ACC112 (cell line): Measurements from ENCODE around the gene GNB3.
A peak's percentile ranks its signal among the peaks of the same experiment; 100 is the strongest.

Source experiments
- H2AFZ ChIP-seq: fragments of 200-600 bp; sonication (generic); one replicate; pipeline ENCODE4 v1.6.0; 2017; ENCODE audit warnings: antibody characterized with exemption, low read length; ENCODE audit not compliant: unreplicated experiment
- H3K27ac ChIP-seq: fragments of 200-600 bp; sonication (generic); 2 replicates; pipeline ENCODE4 v1.5.1; 2014; ENCODE audit warnings: low read depth, mild to moderate bottlenecking, antibody characterized with exemption, low read length, moderate library complexity
- H3K27me3 ChIP-seq: fragments of 200-600 bp; sonication (generic); 2 replicates; pipeline ENCODE4 v1.6.1; 2014; ENCODE audit warnings: mild to moderate bottlenecking, antibody characterized with exemption, low read length, moderate library complexity, mixed read lengths; ENCODE audit not compliant: insufficient read depth
- H3K36me3 ChIP-seq: fragments of 200-600 bp; sonication (generic); 2 replicates; pipeline ENCODE4 v1.6.1; 2016; ENCODE audit warnings: mild to moderate bottlenecking, antibody characterized with exemption, low read length, moderate library complexity, mixed read lengths; ENCODE audit not compliant: insufficient read depth
- H3K4me1 ChIP-seq: fragments of 200-600 bp; sonication (generic); one replicate; pipeline ENCODE4 v1.6.1; 2016; ENCODE audit warnings: low read length, mixed read lengths; ENCODE audit not compliant: insufficient read depth, unreplicated experiment, control insufficient read depth
- H3K4me3 ChIP-seq: fragments of 200-600 bp; sonication (generic); 2 replicates; pipeline ENCODE4 v1.5.1; 2014; ENCODE audit warnings: mild to moderate bottlenecking, low read depth, low read length
- H3K79me2 ChIP-seq: fragments of 200-600 bp; sonication (generic); one replicate; pipeline ENCODE4 v1.6.0; 2016; ENCODE audit warnings: low read length; ENCODE audit not compliant: control insufficient read depth, unreplicated experiment, insufficient read depth

The GNB3 gene

DNA sequence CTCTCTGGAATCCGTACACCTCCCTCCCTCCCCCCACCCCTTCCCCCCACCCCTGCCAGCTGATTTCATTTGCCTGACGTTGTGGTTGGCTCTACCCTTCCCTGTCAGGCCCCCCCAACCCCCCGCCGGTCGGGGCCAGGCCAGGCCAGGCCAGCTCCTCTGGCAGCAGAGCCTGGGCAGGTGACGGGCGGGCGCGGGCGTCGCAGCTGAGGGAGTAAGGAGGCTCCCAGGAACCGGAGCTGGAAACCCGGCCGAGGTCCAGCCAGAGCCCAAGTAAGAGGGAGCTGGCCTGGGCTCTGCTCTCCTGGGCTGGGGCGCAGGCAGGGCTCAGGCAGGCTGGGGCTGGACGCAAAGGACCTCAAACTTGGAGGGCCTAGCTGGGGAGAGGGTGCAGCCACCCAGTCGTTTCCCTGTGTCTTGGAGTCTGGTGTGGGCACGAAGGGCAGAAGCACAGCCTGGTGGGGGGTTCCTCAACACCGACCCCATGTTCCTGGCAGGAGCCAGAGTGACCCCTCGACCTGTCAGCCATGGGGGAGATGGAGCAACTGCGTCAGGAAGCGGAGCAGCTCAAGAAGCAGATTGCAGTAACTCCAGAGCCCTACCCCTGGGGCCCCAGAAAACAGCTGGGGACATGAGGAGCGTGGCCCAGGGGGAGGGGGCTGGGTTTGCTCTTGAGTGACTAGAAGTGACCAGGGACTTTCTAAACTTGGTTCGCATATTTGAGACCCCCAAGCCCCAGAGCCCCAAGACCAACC lies at the start of gene GNB3:
Gene GNB3 (plus strand): TSS at position 165 of the 755 bp plus-strand sequence. CDS start 363 bp downstream, at position 528.
- H3K4me3 ChIP-seq: no peak within 1 kb of the TSS
- peaks cover 9% of the 10 kb centered on the region for H3K36me3 ChIP-seq
- no peak within 1 kb of the TSS for H3K27ac ChIP-seq
- no peak within 1 kb of the TSS for H2AFZ ChIP-seq
- no peaks in the 10 kb centered on the region for H3K79me2 ChIP-seq
- H3K4me1 ChIP-seq: no peaks in the 10 kb centered on the region
- H3K27me3 ChIP-seq: no peaks in the 10 kb centered on the region

DNA sequence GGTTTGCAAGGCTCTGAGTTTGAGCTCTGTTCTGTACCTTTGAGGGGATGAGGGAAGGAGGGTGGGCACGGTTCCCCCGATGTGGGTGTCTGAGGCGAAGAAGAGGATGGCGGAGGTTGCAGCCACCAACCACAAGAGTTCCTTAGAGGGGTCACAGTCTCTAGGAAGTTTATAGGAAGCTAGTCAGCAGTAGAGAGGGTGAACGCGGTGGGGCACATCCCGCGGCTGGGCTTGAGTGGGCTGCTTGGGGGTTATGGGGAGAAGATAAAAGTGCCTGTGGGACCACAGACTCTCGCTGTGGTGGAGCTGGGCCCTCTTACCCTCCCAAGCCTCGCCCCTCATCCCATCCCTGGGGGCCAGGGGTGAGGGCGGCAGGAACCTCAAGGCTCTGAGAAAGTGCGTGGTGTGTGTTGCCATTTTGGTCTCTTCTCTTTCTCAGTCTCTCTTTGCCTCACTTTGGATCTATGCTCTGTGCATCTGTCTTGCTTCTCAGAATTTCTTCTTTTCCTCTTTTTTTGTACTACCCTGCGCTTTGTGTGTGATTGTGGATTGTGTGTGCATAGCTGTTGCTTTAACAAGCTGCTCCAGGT lies 48.7 kb upstream of the GNB3 start:
- Histone ChIP-seq H3K79me2 (no peaks in the 10 kb centered on the region), H3K4me3 (no peak overlapping the region), H2AFZ (no peak overlapping the region), H3K27me3 (peaks cover 8% of the 10 kb centered on the region), H3K27ac (no peak overlapping the region), H3K36me3 (no peaks in the 10 kb centered on the region), H3K4me1 (no peaks in the 10 kb centered on the region)

DNA sequence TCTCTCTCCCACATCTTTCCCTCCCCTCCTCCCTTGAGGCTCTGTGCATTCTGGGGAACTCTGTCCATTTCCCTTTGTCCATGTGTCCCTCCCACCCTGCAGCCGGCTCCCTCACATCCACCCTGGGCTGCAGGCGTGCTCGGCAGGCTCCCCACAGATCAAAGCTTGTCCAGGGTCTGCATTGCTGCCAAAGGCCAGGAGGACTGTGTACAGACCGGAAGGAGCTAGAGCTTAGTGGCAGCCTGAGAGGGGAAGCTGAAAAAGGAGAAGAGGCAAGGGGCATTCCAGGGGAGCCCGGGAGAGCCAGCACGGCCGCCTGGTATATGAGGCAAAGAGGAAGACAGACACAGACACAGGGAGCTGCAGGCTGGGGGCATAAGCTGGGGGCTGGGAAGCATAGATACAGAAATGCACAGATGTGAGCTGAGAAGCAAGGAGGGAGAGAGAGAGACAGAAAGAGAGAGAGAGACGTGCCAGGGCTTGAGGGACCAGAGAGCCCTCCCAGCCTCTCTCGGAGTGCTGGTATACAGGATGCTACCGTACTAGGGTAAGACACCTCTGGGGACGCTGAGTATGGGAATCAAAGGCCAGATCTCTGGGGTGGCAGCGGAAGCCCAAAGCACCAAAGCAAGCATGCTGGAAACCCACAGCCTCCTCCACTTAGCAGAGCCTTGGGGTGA lies 48.1 kb upstream of the GNB3 start:
- Histone ChIP-seq H3K36me3 (no peaks in the 10 kb centered on the region), H3K79me2 (no peaks in the 10 kb centered on the region), H2AFZ (peak overlapping the region; percentile 64), H3K4me3 (no peak overlapping the region), H3K4me1 (no peaks in the 10 kb centered on the region), H3K27ac (no peak overlapping the region), H3K27me3 (peaks cover 8% of the 10 kb centered on the region)

DNA sequence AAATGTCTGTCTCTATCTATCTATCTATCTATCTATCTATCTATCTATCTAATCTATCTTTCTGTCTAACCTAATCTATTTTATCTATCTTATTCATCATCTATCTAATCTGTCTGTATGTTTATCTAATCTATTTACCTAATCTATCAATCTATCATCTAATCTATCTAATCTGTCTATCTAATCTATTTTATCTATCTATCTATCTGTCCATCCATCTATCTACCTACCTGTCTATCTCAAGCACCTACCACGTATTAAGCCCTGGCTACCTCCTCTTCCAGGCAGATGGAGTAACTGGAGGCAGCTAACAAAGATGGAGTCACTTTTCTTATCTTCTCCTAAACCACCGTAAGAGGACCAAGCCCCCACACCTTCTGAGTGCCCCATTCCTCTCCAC lies 45.6 kb upstream of the GNB3 start:
- Histone ChIP-seq H2AFZ (no peak overlapping the region), H3K4me3 (no peak overlapping the region), H3K4me1 (no peaks in the 10 kb centered on the region), H3K27me3 (peaks cover 8% of the 10 kb centered on the region), H3K27ac (no peak overlapping the region), H3K79me2 (no peaks in the 10 kb centered on the region), H3K36me3 (no peaks in the 10 kb centered on the region)

DNA sequence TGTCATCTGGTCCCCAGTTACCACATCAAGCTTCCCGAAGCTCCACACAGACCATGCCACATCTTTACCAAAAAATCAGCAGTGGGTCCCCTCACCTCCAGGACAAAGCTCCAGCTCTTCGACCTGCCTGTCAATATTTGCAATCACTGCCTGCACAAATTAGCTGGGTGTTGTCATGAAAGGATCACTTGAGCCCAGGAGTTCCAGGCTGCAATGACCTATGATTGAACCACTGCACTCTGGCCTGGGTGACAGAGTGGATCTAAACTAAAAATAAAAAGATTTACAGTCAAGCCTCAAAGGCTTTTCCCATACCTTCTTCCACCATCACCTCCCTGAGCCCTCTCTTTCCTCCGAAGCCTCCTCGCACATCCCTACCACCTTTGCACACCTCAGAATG lies 44.1 kb upstream of the GNB3 start:
- H3K27me3 ChIP-seq: peaks cover 8% of the 10 kb centered on the region
- H3K36me3 ChIP-seq: no peaks in the 10 kb centered on the region
- no peaks in the 10 kb centered on the region for H3K79me2 ChIP-seq
- no peaks in the 10 kb centered on the region for H3K4me1 ChIP-seq
- no peak overlapping the region for H2AFZ ChIP-seq
- no peak overlapping the region for H3K4me3 ChIP-seq
- no peak overlapping the region for H3K27ac ChIP-seq

DNA sequence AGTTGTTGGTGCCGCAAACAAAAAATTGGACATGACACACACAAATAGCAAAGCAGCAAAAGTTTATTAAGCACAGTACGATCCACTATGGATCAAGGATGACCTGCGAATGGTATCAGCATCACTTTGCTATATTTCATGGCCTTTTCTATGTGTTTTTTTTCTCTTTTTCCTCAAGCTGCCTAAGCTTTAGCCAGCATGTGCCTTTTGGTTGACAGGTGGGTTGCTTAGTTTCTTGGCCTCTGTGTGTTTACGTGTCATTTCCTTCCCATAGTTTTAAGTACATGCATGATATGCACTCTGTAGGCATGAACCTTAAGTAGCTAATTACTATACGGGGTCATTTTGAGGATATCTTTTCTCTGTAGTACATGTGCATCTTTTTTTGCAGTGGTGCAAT lies 41.6 kb upstream of the GNB3 start:
- peaks cover 3% of the 10 kb centered on the region for H3K27me3 ChIP-seq
- no peak overlapping the region for H3K27ac ChIP-seq
- H3K79me2 ChIP-seq: no peaks in the 10 kb centered on the region
- no peaks in the 10 kb centered on the region for H3K36me3 ChIP-seq
- no peak overlapping the region for H2AFZ ChIP-seq
- no peaks in the 10 kb centered on the region for H3K4me1 ChIP-seq
- no peak overlapping the region for H3K4me3 ChIP-seq

DNA sequence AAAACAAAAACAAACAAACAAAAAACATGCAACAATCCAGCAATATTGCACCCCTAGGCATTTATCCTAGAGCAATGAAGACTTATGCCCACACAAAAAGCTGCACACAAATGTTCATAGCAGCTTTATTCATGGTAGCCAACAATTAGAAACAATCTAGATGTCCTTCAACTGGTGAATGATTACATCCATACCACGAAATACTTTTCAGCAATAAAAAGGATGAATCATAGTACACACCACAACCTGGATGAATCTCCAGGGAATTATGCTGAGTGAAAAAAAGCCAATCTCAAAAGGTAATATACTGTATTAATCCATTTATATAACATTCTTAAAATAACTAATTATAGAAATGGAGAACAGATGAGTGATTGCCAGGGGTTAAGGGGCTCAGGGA lies 33.6 kb upstream of the GNB3 start:
- no peak overlapping the region for H2AFZ ChIP-seq
- H3K27ac ChIP-seq: no peak overlapping the region
- no peak overlapping the region for H3K4me3 ChIP-seq
- H3K4me1 ChIP-seq: no peaks in the 10 kb centered on the region
- H3K36me3 ChIP-seq: no peaks in the 10 kb centered on the region
- no peaks in the 10 kb centered on the region for H3K27me3 ChIP-seq
- no peaks in the 10 kb centered on the region for H3K79me2 ChIP-seq

DNA sequence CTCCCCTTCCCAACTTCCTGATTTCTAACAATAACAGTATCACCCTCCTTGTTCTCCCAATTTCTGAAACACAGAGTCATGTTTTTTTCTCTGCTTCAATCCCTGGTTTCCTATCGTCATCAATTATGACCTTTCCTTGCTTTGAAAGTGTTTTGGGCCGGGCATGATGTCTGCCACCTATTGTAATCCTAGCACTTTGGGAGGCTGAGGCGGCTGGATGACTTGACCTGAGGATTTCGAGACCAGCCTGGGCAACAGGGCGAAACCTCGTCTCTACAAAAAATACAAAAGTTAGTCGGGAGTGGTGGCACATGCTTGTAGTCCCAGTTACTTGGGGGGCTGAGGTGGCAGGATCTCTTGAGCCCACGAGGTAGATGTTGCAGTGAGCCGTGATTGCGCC lies 31.7 kb upstream of the GNB3 start:
- Histone ChIP-seq H3K27me3 (no peaks in the 10 kb centered on the region), H3K79me2 (no peaks in the 10 kb centered on the region), H3K4me1 (no peaks in the 10 kb centered on the region), H3K36me3 (no peaks in the 10 kb centered on the region), H3K27ac (no peak overlapping the region), H2AFZ (no peak overlapping the region), H3K4me3 (no peak overlapping the region)

DNA sequence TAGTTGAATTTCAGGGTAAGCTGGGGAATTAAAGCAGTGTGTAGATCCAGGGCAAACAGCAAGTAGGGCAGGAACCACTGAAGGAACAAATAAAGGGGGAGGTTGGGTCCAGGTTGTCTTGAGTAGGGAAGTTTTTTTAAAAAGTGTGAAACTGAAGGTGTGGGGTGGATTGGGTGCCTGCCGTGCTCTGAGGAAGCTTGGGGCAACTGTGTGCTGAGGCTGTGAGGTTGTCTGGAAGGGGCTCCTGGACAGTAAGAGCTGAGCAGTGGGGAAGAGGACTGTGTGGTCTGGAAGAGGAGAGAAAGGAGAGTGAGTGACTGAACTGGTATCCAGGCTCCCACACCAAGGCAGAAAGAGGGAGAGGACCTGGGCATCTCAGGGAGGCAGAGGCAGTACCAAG lies 30.0 kb upstream of the GNB3 start:
- Histone ChIP-seq H2AFZ (no peak overlapping the region), H3K4me3 (no peak overlapping the region), H3K79me2 (no peaks in the 10 kb centered on the region), H3K4me1 (no peaks in the 10 kb centered on the region), H3K27ac (no peak overlapping the region), H3K36me3 (no peaks in the 10 kb centered on the region), H3K27me3 (no peaks in the 10 kb centered on the region)

DNA sequence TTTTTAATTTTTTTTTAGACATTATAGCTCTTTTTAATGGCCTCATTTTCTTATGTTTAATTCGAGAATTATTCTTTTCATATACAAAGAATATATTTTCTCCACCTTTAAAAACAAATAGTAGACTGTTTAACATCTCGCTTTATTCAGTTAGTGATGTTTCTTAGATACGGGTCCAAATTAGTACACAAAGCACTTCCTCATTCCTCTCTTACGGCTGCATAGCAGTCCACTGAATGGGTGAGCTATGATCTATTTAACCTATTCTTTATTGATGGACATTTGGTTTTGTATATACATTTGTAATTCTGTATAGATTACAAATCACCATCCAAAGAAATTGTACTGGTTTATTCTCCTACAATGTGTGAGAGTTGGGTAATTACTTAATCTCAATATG lies 27.4 kb upstream of the GNB3 start:
- no peak overlapping the region for H3K4me3 ChIP-seq
- H3K27me3 ChIP-seq: no peaks in the 10 kb centered on the region
- H3K79me2 ChIP-seq: no peaks in the 10 kb centered on the region
- H3K36me3 ChIP-seq: no peaks in the 10 kb centered on the region
- no peak overlapping the region for H2AFZ ChIP-seq
- H3K27ac ChIP-seq: no peak overlapping the region
- H3K4me1 ChIP-seq: no peaks in the 10 kb centered on the region

DNA sequence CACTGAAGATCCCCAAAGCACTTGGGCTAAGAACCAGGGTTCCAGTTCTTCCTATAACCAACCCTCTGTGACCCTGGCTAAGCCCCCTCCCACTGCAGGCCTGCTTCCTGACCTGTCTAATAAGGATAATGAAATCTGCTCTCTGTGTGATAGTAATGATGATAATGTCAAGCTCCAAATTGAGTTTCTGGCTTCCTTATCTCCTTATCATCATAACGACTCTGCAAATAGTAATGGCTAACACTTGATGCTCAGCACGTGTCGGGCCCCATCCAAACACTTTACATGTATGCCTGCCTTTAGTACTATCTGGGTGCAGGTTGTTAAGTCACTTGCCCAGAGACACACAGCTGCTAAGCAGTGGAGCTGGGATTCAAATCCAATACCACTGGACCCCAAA lies 24.1 kb upstream of the GNB3 start:
- H3K4me1 ChIP-seq: peaks cover 17% of the 10 kb centered on the region
- no peak overlapping the region for H3K27ac ChIP-seq
- H3K36me3 ChIP-seq: no peaks in the 10 kb centered on the region
- H3K4me3 ChIP-seq: no peak overlapping the region
- no peak overlapping the region for H2AFZ ChIP-seq
- no peaks in the 10 kb centered on the region for H3K27me3 ChIP-seq
- H3K79me2 ChIP-seq: no peaks in the 10 kb centered on the region
